Measurements from ENCODE around the gene FGFR2. TPM values are rescaled to one million over a fixed set of nuclear protein-coding genes. Genes with fewer than 3 reads are reported as not detected.

Gene FGFR2
- total and polyA plus RNA-seq, 4 donors, result 11.4 to 69.9 (median 31.9) TPM

GRCh38 chr10:121500701-121501332, 97.4 kb downstream of the FGFR2 start:
- Histone ChIP-seq H3K9me3 (ENCODE audit: control insufficient read depth in 4 of 4, low read length in 3 of 4) (no peaks in the 10 kb centered on the region), H3K36me3 (ENCODE audit: control insufficient read depth in 4 of 4, insufficient read depth in 3 of 4, low read depth in 1 of 4, low read length in 3 of 4) (peaks cover 0 to 2% (median 0%) of the 10 kb centered on the region in 4 donors), H3K4me3 (ENCODE audit: low read depth in 1 of 3, low read length in 3 of 3) (no peak overlapping the region), H3K27me3 (ENCODE audit: control insufficient read depth in 4 of 4, insufficient read depth in 4 of 4, low read length in 3 of 4) (no peaks in the 10 kb centered on the region), H3K27ac (ENCODE audit: low read depth in 1 of 2, low read length in 2 of 2) (no peak overlapping the region), H3K9ac (ENCODE audit: low read depth in 1 of 2, low read length in 2 of 2) (no peak overlapping the region), H3K4me1 (ENCODE audit: control insufficient read depth in 4 of 4, insufficient read depth in 4 of 4, low read length in 3 of 4) (no peaks in the 10 kb centered on the region)
- WGBS, result 81% methylated on average over 16 of the region's 16 CpGs
- DNase-seq (ENCODE audit: low spot score), result no peak
- no peak for TF ChIP-seq CTCF (IDR thresholded peaks at IDR 0.05; ENCODE audit: low read depth, low read length, missing input control)

DNA sequence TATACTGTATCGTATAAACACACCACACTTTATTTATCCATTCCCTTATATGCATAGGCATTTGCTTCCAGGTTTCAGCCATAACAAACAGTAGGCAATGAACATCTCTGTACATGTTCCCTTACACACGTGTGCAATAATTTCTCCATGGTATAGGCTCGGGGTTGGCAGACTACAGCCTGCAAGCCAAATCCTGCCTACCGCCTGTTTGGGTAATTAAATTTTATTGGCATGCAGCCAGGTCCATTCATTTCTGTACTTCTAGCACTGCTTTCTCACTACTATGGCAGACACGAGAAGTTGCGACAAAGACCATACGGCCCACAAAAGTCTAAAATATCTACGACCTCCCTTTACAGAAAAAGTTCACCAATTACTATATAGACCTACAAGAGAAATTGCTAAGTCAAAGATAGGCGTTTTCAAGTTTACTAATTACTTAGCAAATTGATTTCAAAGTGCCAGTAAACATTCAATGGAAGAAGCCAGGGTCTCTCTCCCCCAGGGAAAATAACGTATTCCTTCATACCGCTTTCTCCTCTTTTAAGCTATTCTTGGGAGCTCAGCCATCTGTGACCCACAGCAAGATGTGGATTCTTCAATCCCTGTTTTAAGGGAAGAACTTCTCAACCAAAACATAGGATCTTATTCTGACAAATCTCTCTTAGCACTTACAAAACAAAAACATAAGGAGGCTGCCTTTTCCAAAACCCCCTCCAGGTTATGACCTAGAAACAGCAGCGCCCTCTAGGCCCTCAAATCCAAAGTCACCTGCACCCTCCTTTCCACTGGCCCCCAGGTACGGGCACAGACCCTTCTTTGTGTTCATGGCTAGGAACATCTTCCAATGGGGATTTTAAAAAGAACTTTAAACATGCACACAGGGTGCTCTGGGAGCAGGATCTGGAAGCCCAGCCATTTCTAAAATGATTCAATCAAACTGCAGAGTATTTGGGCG, 100.5 kb downstream of the FGFR2 start:
- H3K9ac ChIP-seq (ENCODE audit: low read depth in 1 of 2, low read length in 2 of 2), result no peak overlapping the region
- TF ChIP-seq FOXA1 (IDR thresholded peaks at IDR 0.05) (no peak), SP1 (IDR thresholded peaks at IDR 0.05) (no peak)
- H3K4me3 ChIP-seq (ENCODE audit: low read depth in 1 of 3, low read length in 3 of 3), result no peak overlapping the region
- 83% methylated on average over 14 of the region's 14 CpGs for WGBS
- H3K27ac ChIP-seq (ENCODE audit: low read depth in 1 of 2, low read length in 2 of 2), result no peak overlapping the region
- H3K36me3 ChIP-seq (ENCODE audit: control insufficient read depth in 4 of 4, insufficient read depth in 3 of 4, low read depth in 1 of 4, low read length in 3 of 4), result peaks cover 0 to 2% (median 0%) of the 10 kb centered on the region in 4 donors
- H3K4me1 ChIP-seq (ENCODE audit: control insufficient read depth in 4 of 4, insufficient read depth in 4 of 4, low read length in 3 of 4), result no peaks in the 10 kb centered on the region
- no peaks in the 10 kb centered on the region for H3K27me3 ChIP-seq (ENCODE audit: control insufficient read depth in 4 of 4, insufficient read depth in 4 of 4, low read length in 3 of 4)
- H3K9me3 ChIP-seq (ENCODE audit: control insufficient read depth in 4 of 4, low read length in 3 of 4), result no peaks in the 10 kb centered on the region
- no peak for DNase-seq (ENCODE audit: low spot score)

- DNase-seq (ENCODE audit: low spot score), result no peak
Observed at GRCh38 chr10:121495719-121496118, 102.5 kb downstream of the FGFR2 start.

More at GRCh38 chr10:121495719-121496118, 102.5 kb downstream of the FGFR2 start:
- Histone ChIP-seq H3K4me1 (ENCODE audit: control insufficient read depth in 4 of 4, insufficient read depth in 4 of 4, low read length in 3 of 4) (no peaks in the 10 kb centered on the region), H3K36me3 (ENCODE audit: control insufficient read depth in 4 of 4, insufficient read depth in 3 of 4, low read depth in 1 of 4, low read length in 3 of 4) (peaks cover 0 to 2% (median 0%) of the 10 kb centered on the region in 4 donors), H3K9me3 (ENCODE audit: control insufficient read depth in 4 of 4, low read length in 3 of 4) (no peaks in the 10 kb centered on the region), H3K27me3 (ENCODE audit: control insufficient read depth in 4 of 4, insufficient read depth in 4 of 4, low read length in 3 of 4) (no peaks in the 10 kb centered on the region), H3K27ac (ENCODE audit: low read depth in 1 of 2, low read length in 2 of 2) (no peak overlapping the region), H3K4me3 (ENCODE audit: low read depth in 1 of 3, low read length in 3 of 3) (no peak overlapping the region), H3K9ac (ENCODE audit: low read depth in 1 of 2, low read length in 2 of 2) (no peak overlapping the region)
- no peak for TF ChIP-seq ZBTB33 (IDR thresholded peaks at IDR 0.05)
- 80% methylated on average over 9 of the region's 9 CpGs for WGBS

Data from liver (tissue), 9 donors.